GM20000 (cell line): ENCODE results near the gene CUL1.

Source experiments
- DNase-seq: peaks from one replicate; pipeline ENCODE4 v3.0.0; 2012; ENCODE audit warnings: low spot score
- TF ChIP-seq, protein P1 (sequence below): IDR thresholded peaks from 2 replicates; pipeline ENCODE4 v1.5.1; 2012; ENCODE audit warnings: mild to moderate bottlenecking, control low read depth; ENCODE audit errors: extremely low read depth, missing control alignments

CUL1 gene

DNA sequence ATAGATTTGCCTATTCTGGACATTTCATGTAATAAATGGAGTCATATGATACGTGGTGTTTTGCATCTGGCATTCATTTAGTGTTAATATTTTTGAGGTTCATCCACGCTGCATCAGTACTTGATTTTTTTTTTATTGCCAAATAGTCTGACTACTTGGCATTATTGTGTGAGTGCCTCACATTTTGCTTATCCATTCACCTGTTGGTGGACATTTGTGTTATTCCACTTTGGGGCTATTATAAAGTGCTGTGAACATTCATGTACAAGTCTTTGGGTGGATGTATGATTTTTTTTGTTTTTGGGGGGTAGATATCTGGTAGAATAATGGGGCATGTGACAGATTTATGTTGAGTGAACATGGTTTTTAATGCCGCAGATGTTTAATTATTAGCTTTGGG, 19.7 kb downstream of the CUL1 start:
- DNase-seq = no peak
- TF ChIP-seq, protein P1, sequence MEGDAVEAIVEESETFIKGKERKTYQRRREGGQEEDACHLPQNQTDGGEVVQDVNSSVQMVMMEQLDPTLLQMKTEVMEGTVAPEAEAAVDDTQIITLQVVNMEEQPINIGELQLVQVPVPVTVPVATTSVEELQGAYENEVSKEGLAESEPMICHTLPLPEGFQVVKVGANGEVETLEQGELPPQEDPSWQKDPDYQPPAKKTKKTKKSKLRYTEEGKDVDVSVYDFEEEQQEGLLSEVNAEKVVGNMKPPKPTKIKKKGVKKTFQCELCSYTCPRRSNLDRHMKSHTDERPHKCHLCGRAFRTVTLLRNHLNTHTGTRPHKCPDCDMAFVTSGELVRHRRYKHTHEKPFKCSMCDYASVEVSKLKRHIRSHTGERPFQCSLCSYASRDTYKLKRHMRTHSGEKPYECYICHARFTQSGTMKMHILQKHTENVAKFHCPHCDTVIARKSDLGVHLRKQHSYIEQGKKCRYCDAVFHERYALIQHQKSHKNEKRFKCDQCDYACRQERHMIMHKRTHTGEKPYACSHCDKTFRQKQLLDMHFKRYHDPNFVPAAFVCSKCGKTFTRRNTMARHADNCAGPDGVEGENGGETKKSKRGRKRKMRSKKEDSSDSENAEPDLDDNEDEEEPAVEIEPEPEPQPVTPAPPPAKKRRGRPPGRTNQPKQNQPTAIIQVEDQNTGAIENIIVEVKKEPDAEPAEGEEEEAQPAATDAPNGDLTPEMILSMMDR = no peak

DNA sequence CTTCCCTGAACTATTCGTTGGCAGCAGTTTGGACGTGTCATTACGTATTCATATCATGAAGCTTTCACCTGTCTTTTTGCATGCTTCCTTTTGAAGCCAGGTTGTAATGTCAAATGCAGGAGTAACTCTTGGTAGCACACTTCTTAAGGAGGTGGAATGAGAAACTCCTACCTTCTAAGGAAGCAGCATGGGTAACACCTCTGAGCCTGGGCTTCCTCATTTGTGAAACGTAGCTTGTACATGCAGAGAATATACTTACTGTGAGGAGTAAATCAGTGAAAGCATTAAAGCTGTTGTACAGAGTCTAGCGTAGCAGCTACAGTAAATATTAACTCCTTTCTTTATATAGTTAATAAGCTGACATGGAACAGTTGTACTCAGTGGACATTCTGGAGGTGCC, 21.1 kb downstream of the CUL1 start:
- DNase-seq = no peak
- TF ChIP-seq, protein P1 = no peak

DNA sequence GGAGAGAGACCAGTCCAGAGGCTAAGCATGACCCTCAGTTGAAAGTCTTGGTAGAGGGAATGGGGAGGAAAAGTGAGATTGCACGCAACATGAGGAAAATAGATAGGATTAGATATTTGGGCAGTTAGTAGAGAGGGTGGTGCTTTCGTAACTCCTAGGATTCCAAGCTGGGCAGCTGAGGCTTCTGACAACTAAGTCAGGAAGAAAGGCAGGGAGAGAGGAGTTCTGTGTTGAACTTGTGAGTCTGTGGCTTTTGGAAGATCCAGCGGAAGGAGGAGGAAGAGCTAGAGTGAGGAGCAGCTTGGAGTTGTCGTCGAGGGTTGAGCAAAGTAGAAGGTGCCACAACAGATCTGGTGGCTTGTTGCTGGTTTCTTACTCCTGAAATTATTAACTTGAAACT, 21.8 kb downstream of the CUL1 start:
- DNase-seq = no peak
- TF ChIP-seq, protein P1 = no peak

DNA sequence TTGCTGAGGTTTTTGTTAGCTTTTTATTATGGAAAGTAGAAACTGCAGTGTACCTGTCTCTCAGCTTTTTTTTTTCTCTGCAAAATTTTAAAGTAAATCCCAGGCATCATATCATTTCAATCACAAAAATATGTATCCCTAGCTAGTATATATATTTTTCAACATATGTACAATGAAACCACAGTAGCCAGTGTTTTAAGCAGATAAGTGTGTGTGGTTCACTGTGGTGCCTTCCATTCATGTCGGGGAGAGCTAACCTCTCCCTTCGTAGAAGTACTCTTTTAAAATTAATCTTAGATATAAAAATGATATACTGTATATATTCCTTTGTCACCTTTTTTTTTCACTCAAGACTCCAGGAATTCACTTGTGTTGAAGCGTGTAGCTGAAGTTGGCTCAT, 22.7 kb downstream of the CUL1 start:
- TF ChIP-seq, protein P1 = no peak
- no peak for DNase-seq

DNA sequence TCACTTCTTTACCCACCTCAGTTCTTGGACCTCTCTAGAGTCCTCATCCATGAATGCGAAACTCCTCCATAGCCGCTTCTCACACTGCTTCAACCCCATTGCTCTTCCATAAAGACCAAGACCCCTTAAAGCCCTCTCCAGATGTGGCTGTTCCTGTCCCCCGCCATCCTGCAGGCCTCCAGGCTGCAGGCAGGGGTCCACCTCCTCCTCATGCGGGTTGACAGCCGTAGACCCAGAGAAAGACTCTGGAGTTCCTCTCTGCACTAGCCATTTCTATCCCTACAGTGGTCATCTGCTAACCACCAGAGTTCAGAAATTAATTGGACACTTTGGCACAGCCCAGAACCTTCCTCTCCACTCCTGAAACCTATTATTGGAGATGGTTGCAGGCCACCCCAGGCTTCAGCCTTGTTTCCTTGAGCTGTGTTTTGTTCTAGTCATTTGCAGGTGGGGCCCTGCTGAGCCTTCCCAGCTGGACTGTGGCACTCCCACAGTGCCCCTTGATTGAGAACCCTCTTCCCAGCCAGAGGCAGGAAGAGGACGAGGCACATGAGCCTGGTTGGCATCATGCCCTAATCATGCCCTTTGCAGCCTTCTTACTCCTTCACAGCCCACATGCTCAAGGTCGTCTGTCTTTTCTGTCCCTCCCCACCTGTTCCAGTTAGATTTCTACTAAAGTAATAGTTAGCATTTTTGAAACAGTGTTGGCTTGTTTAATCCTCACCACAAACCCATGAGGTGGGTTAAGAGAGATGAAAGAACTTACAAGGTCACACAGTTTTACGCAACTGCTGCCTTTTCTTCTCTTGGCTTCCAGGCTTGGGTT, 23.9 kb downstream of the CUL1 start:
- TF ChIP-seq, protein P1 = no peak
- DNase-seq = no peak

DNA sequence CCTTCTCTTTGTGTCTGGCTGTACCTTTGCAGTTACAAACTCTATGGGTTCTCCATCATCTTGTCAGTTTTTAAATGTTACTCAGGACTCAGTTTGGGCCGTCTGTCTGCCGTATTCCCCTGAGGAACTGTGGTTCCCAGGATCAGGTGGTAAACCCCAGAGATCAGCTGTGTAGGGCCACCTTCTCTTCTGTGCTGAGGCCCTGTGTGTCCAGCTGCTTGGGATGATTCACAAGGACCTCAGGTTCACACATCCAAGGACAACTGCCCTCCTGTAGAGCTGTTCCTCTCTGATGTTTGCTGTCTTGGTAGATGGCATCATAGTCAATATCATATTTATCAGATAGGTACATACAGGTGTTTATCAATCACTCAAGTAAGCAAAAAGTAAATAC, 24.5 kb downstream of the CUL1 start:
- TF ChIP-seq, protein P1 = no peak
- DNase-seq = no peak

DNA sequence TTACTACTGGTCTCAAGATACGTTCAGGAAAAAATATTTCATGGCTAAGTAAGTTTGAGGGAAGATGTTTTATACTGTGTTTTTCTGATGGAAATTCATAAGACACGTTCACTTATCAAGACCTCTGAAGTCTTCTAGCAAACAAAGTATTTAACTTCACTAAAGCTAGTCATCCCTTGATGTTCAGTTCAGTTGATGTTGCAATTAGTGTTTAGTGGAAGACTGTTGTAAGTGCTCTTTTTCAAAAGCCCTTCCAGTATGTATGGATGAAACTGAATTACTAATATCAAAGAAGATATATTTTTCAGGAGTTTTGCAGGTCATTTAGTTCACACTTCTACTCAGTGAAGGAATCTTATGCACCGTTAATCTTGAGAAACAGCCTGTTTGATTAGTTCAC, 25.1 kb downstream of the CUL1 start:
- TF ChIP-seq, protein P1 = no peak
- no peak for DNase-seq
